Kidney tubule cell (primary cell): Measurements from ENCODE around the gene SPTBN4.
"Not testable (repeated sequence)": the region's sequence is repeated elsewhere in the genome, so short reads cannot be mapped to it uniquely, and the experiment has no call there.

Source experiments
- DNase-seq: peaks from one replicate; pipeline ENCODE4 v3.0.0-alpha.2; 2018; ENCODE audit warnings: low spot score

SPTBN4 gene

DNA sequence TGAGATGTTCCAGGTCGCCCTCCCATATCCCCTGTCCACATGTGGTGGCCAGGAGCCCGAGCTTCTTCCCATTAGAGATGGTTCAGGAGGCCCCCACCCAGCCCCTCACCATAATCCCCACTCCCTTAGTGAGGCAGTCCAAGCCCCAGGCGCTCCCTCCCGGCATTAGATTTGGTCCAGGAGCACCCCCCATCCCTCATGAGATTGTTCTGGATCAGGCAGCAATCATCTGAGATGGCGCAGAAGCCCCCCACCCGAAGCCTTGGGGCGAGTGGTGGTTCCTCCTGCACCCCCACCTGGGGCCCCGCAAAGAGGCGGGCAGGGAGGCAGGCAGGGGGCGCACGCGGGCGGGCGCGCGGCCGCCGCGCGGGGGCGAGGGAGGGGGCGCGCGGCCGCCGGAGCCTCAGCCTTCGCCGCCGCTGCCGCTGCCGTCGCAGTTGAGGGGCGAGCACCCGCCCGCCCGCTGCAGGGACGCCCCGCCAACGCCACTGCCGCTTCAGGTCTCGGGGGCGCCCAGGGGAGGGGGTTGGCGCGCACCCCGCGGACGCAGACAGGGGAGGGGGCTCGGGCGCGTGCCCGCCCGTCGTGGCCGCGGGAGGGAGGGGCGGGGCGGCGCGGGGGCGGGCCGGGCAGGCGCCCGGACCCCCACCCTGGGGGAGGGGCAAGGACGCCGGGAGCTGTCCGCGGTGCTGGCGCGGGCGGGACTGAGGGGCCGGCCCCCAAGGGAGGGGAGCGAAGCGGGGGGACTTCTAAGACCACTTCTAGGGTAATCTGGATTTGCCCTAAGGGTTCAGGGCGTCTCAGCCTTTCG lies 63.5 kb downstream of the SPTBN4 start:
- DNase-seq: no peak

- no peak for DNase-seq
Measured at GRCh38 chr19:40533508-40533907, 66.7 kb downstream of the SPTBN4 start.

DNA sequence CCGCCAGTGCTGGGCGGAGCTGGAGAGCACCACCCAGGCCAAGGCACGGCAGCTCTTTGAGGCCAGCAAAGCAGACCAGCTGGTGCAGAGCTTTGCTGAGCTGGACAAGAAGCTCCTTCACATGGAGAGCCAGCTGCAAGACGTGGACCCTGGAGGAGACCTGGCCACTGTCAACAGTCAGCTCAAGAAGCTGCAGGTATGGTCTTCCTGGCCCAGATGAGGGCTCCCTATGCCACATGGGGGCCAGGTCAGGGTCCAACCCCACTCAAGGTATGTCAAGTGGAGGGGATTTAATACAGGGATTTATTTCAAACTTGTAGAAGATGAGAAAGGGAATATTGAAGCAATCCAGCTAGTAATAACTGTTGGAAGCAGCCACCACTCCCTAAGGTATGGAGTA lies 67.3 kb downstream of the SPTBN4 start:
- no peak for DNase-seq

- no peak for DNase-seq
Measured at GRCh38 chr19:40539070-40539469, 72.3 kb downstream of the SPTBN4 start.

DNA sequence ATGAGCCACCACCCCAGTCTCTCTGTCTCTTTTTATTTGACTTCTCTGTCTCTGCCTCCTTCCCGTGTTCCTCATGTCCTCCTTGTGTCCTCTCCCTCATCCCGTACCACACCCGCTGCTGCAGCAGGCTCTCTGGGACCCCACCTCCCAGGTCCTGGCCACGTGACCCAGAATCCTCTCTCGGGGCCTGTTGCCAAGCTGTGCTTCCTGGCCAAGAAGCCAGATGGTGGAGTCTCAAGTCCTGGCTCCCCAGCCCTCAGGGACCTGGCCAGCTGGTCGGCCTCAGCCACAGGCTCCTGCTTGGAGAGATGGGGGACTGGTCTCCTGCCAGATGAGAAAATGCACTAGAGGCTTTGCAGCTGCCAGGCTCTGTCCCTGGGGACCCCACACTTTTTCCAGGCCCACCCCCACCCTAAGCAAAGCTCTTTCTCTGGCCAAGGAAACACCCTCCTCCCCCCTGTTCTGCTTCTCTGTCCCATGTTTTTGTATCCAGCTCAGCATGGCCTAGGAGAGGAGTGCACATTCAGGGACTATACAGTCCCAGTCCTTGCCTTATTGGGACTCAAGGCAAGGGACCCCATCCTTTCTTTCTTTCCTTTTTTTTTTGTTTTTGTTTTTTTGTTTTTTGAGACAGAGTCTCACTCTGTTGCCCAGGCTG lies 75.5 kb downstream of the SPTBN4 start:
- DNase-seq: no peak

DNA sequence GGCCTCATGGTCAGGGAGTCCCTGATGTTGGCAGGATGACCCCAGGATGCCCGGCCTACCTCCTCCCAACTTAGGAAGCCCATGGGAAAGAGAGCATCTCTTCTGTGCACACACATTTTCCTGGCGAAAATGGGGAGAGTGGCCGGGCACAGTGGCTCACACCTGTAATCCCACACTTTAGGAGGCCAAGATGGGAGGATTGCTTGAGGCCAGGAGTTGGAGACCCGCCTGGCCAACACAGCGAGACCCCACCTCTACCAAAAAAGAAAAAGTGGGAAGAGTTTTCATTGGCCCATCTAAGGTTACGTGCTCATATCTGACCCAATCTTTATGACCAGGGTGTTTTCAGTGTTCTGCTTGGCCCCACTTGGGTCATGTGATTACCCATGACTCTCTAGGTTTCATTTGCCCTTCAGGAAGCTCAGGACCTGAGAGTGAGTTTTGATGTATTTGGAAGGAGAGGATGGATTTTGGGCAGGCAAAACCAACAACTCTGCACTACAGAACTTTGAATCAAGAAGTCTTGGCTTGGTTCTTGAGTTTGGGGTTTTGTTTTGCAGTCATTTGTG lies 76.3 kb downstream of the SPTBN4 start:
- no peak for DNase-seq

GRCh38 chr19:40546153-40546841 lies 79.5 kb downstream of the SPTBN4 start:
- DNase-seq: not testable (repeated sequence)

DNA sequence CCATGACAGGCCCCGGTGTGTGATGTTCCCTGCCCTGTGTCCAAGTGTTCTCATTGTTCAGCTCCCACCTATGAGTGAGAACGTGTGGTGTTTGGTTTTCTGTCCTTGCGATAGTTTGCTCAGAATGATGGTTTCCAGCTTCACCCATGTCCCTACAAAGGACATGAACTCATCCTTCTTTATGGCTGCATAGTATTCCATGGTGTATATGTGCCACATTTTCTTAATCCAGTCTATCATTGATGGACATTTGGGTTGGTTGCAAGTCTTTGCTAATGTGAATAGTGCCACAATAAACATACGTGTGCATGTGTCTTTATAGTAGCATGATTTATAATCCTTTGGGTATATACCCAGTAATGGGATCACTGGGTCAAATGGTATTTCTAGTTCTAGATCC lies 80.4 kb downstream of the SPTBN4 start:
- not testable (repeated sequence) for DNase-seq

DNA sequence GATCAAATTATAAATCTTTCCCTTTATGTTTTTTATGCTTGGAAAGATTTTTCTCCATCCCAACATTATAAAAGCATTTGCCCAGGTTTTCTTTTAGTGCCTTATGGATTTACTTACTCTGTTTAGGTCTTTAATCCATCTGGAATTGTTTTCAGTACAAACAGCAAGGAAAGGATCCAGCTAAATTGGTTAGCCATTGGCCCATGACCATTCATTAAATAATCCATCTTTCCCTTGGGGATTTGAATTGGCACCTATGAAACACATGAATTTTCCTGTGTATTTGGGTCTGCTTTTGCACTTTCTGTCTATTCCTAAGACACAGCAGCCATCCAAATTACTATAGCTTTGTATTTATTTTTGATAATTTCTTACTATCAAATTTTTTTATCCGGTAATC lies 81.0 kb downstream of the SPTBN4 start:
- no peak for DNase-seq

DNA sequence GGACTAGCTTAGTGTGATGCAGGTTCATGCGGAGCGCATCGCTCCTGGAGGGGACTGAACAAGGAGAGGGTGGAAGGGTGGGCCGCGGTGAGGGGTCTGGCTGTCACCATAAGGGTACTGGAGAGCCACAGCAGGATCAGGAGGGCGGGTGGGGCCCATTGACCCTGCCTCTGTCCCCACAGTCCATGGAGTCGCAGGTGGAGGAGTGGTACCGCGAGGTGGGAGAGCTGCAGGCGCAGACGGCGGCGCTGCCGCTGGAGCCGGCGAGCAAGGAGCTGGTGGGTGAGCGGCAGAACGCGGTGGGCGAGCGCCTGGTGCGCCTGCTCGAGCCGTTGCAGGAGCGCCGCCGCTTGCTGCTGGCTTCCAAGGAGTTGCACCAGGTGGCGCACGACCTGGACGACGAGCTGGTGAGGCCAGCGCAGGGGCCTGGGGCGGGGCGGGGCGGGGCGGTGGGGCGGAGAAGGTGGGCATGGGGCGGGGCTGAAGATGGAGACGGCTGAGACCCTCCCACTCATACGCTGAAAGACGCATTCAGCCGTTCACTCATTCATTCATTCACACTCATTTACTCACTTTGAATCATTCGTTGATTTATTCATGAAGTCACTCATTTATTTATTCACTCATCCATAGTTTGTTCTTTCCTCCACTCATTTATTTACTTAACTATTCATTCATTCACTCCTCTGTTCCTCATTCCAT lies 82.4 kb downstream of the SPTBN4 start:
- DNase-seq: peak; percentile 59

- DNase-seq: no peak
Measured at GRCh38 chr19:40550951-40551350, 84.2 kb downstream of the SPTBN4 start.

DNA sequence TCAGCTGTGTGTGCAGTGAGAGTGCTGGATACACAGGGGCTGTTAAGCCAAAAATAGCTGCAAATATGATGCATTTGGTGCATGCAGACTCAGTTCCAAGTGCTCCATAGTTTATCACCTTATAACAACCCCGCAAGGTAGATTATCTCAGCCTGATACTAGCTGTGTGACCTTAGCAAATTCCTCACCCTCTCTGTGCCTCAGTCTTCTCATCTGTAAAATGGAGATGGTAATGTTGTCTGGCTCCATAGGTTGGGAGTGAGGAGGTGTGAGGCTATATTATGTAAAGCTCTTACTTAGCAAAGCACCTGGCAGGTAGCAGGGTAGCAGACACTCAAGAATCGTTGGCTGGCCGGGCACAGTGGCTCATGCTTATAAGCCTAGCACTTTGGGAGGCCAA lies 86.0 kb downstream of the SPTBN4 start:
- no peak for DNase-seq

GRCh38 chr19:40553885-40554857 lies 87.4 kb downstream of the SPTBN4 start:
- DNase-seq: no peak

- DNase-seq: no peak
Measured at GRCh38 chr19:40555978-40556689, 89.3 kb downstream of the SPTBN4 start.

DNA sequence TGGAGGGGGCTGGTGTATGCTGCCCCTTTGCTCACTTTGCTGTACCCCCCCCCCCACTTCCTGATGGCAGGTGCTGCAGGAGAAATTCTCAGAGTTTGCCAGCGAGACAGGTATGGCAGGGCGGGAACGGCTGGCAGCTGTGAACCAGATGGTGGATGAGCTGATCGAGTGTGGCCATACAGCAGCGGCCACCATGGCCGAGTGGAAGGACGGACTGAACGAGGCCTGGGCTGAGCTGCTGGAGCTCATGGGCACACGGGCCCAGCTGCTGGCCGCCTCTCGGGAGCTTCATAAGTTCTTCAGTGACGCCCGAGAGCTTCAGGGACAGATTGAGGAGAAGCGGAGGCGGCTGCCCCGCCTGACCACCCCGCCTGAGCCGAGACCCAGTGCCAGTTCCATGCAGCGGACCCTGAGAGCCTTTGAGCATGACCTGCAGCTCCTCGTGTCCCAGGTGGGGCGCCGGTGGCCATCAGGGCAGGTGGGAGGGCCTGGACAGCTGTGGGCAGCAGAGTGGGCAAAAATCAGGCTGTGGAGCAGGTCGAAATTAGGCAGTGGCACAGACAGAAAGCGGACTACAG lies 90.2 kb downstream of the SPTBN4 start:
- no peak for DNase-seq

GRCh38 chr19:40559394-40559793 lies 92.6 kb downstream of the SPTBN4 start:
- no peak for DNase-seq

DNA sequence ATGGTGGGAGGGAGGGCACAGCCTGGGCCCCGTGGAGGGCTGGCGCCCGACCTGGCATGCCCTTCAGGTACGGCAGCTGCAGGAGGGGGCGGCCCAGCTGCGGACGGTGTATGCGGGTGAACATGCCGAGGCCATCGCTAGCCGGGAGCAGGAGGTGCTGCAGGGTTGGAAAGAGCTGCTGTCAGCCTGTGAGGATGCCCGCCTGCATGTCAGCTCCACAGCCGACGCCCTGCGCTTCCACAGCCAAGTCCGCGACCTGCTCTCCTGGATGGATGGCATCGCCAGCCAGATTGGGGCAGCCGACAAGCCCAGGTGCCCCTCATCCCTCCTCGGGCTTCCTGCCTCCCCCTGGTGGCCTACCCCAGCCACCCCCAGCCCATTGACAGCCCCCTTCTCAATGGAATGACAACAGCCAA lies 93.3 kb downstream of the SPTBN4 start:
- no peak for DNase-seq

DNA sequence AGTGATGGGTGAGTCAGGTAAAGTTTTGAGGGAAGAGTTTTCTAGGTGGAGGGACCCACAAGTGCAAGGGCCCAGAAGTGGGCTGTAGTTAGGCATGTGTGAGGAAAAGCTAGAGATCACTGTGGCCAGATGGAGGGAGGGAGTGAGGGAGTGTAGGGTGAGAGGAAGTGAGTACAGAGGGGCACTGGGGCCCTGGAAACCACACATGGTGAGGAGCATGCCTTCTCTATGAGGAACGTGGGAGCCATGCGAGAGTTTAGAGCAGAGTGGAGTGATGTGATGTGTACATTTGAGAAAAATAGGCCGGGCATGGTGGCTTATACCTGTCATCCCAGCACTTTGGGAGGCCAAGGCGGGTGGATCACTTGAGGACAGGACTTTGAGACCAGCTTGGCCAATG lies 95.1 kb downstream of the SPTBN4 start:
- no peak for DNase-seq

DNA sequence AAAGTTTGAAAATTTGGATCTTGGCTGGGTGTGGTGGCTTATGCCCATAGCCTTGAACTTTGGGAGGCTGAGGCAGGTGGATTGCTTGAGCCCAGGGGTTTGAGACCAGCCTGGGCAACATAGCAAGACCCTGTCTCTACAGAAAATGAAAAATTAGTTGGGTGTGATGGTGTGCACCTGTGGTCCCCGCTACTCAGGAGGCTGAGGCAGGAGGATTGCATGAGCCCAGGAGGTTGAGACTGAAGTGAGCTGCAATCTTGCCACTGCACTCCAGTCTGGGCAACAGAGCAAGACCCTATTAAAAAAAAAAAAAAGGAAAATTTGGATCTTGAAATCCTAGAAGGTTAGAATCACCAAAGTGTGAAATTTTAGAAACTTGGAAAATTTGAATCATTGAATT lies 97.7 kb downstream of the SPTBN4 start:
- not testable (repeated sequence) for DNase-seq

- no peak for DNase-seq
Measured at GRCh38 chr19:40565355-40565754, 98.6 kb downstream of the SPTBN4 start.
